ENCODE data around the gene KLRB1.
A peak's percentile ranks its signal among the peaks of the same experiment; 100 is the strongest.

The KLRB1 gene

DNA sequence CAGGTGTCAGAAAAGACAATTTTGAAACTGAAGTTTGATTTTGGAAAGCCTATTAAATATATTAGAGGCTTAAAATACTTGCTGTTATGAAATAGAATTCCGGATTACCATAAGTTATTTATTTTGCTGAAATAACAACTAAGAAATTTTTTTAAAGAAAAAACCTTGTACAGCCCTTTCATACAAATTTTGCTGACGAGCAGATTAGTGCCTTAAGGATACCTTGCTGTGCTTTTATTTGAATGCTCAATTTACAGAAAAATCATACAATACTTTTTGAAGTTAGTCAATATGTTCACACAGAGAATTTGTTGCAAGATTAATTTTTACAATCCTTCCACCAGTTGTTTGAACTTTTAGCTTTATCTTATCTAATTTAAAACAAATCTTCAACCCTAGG lies 32.3 kb upstream of the KLRB1 start:
- Mint-ChIP-seq H3K9me3 (peaks cover 35% of the 10 kb centered on the region), H3K4me3 (no peak overlapping the region), H3K27ac (no peak overlapping the region), H3K36me3 (ENCODE audit: low read depth) (peaks cover 11% of the 10 kb centered on the region), H3K27me3 (ENCODE audit: low read depth, poor library complexity) (peaks cover 5% of the 10 kb centered on the region), H3K4me1 (no peaks in the 10 kb centered on the region)
- TF ChIP-seq, protein P1, sequence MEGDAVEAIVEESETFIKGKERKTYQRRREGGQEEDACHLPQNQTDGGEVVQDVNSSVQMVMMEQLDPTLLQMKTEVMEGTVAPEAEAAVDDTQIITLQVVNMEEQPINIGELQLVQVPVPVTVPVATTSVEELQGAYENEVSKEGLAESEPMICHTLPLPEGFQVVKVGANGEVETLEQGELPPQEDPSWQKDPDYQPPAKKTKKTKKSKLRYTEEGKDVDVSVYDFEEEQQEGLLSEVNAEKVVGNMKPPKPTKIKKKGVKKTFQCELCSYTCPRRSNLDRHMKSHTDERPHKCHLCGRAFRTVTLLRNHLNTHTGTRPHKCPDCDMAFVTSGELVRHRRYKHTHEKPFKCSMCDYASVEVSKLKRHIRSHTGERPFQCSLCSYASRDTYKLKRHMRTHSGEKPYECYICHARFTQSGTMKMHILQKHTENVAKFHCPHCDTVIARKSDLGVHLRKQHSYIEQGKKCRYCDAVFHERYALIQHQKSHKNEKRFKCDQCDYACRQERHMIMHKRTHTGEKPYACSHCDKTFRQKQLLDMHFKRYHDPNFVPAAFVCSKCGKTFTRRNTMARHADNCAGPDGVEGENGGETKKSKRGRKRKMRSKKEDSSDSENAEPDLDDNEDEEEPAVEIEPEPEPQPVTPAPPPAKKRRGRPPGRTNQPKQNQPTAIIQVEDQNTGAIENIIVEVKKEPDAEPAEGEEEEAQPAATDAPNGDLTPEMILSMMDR (IDR thresholded peaks at IDR 0.05) = no peak
- DNase-seq = no peak

DNA sequence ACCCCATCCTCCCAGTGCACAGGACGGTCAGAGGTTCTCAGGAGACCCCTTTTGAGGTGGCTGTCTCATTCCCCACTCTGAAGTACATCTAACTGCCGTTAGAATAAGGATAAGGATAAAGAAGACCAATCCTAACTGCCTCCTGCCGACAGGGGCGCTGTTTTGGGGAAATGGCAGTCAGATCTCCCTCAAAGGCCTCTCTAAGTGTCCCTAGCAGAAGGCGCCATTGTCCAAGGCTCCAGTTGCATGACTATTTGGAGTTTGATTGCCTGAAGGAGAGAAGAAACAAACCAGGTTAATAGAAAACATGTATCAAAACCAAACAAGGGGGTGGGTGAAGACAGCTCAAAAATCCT lies 29.1 kb upstream of the KLRB1 start:
- Mint-ChIP-seq H3K4me3 (no peak overlapping the region), H3K27me3 (ENCODE audit: low read depth, poor library complexity) (peaks cover under 1% of the 10 kb centered on the region), H3K9me3 (peaks cover 45% of the 10 kb centered on the region), H3K36me3 (ENCODE audit: low read depth) (peaks cover 22% of the 10 kb centered on the region), H3K4me1 (no peaks in the 10 kb centered on the region), H3K27ac (peak overlapping the region; percentile 58)
- no peak for DNase-seq
- TF ChIP-seq, protein P1 (IDR thresholded peaks at IDR 0.05) = no peak

- H3K4me1 Mint-ChIP-seq = no peaks in the 10 kb centered on the region
- H3K9me3 Mint-ChIP-seq = peaks cover 47% of the 10 kb centered on the region
- no peak overlapping the region for H3K4me3 Mint-ChIP-seq
- H3K27me3 Mint-ChIP-seq (ENCODE audit: low read depth, poor library complexity) = no peaks in the 10 kb centered on the region
- no peak overlapping the region for H3K27ac Mint-ChIP-seq
- peaks cover 22% of the 10 kb centered on the region for H3K36me3 Mint-ChIP-seq (ENCODE audit: low read depth)
- TF ChIP-seq, protein P1 (IDR thresholded peaks at IDR 0.05) = no peak
- DNase-seq = no peak
These were observed 28.6 kb upstream of the KLRB1 start for GRCh38 chr12:9636150-9636850.

DNA sequence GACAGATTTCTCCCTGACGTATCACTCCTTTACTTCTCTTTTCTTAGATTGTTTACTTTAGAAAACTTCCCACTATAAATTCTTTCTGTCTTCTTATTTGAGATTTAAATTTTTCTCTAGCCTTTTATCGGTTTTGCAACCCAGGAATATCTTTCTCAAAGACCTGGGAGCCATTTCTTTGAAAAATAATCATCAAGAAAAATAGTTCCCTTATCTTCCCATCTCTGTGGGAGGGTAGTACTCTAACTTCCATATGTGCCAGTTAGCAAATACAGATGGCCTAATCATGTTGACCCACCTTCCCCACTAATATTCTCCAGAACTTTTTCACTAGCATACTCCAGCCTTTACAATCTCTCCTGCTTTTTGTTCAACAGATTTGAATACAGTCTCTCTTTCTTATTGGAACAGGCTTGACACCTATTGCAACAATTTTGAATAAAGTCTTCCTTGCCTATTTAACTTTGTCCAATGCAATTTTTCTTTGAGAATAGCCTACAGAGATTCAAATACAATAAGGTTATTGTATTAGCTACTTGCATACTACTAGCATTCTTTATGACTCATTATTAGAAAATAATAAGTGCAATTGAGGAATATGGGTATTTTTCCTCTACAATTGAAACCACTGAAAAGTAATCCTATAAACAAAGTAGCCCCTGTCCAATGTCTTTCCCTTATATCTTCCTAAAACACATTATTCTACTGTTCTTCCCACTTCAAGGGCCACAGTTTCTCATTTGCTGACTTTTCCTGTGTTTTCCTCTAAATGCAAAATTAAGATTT lies 27.4 kb upstream of the KLRB1 start:
- Mint-ChIP-seq H3K9me3 (peaks cover 42% of the 10 kb centered on the region), H3K4me3 (no peak overlapping the region), H3K4me1 (no peaks in the 10 kb centered on the region), H3K36me3 (ENCODE audit: low read depth) (peaks cover 18% of the 10 kb centered on the region), H3K27ac (no peak overlapping the region), H3K27me3 (ENCODE audit: low read depth, poor library complexity) (no peaks in the 10 kb centered on the region)
- TF ChIP-seq, protein P1 (IDR thresholded peaks at IDR 0.05) = no peak
- no peak for DNase-seq

GRCh38 chr12:9634177-9634803 lies 26.6 kb upstream of the KLRB1 start:
- Mint-ChIP-seq H3K4me3 (no peak overlapping the region), H3K9me3 (peaks cover 41% of the 10 kb centered on the region), H3K27ac (no peak overlapping the region), H3K4me1 (no peaks in the 10 kb centered on the region), H3K36me3 (ENCODE audit: low read depth) (peaks cover 16% of the 10 kb centered on the region), H3K27me3 (ENCODE audit: low read depth, poor library complexity) (no peaks in the 10 kb centered on the region)
- peak; percentile 39 for DNase-seq
- TF ChIP-seq, protein P1 (IDR thresholded peaks at IDR 0.05) = peak; percentile 54

Data from nephron progenitor cell (in vitro differentiated cells).